GM23248 (cell line): ENCODE results near the gene MADCAM1. TPM values are rescaled to one million over a fixed set of nuclear protein-coding genes. Genes with fewer than 3 reads are reported as not detected.

Experiments used
- DNase-seq: peaks from one replicate; pipeline ENCODE4 v3.0.0-alpha.2; 2015
- H2AFZ ChIP-seq: fragments of 200-600 bp; sonication (generic); 2 replicates; pipeline ENCODE4 v1.6.1; 2016; ENCODE audit warnings: antibody characterized with exemption
- H3F3A ChIP-seq: fragments of 200-600 bp; sonication (generic); 2 replicates; pipeline ENCODE4 v1.6.1; 2016; ENCODE audit warnings: mild to moderate bottlenecking, antibody characterized with exemption, mixed run types; ENCODE audit not compliant: insufficient read depth
- H3K27ac ChIP-seq: fragments of 200-600 bp; sonication (generic); 2 replicates; pipeline ENCODE4 v1.5.1; 2016; ENCODE audit warnings: mild to moderate bottlenecking
- H3K27me3 ChIP-seq: fragments of 200-600 bp; sonication (generic); replicated peaks from 2 replicates; pipeline ENCODE4 v1.6.1; 2016; ENCODE audit warnings: mild to moderate bottlenecking; ENCODE audit not compliant: insufficient read depth
- H3K36me3 ChIP-seq: fragments of 200-600 bp; sonication (generic); 2 replicates; pipeline ENCODE4 v1.6.1; 2016; ENCODE audit warnings: low read depth, mild to moderate bottlenecking
- H3K4me1 ChIP-seq: fragments of 200-600 bp; sonication (generic); 2 replicates; pipeline ENCODE4 v1.6.1; 2016; ENCODE audit warnings: mild to moderate bottlenecking; ENCODE audit not compliant: insufficient read depth
- H3K4me2 ChIP-seq: fragments of 200-600 bp; sonication (generic); one replicate; pipeline ENCODE4 v1.6.1; 2016; ENCODE audit warnings: mild to moderate bottlenecking; ENCODE audit not compliant: unreplicated experiment
- H3K4me3 ChIP-seq: fragments of 200-600 bp; sonication (generic); 2 replicates; pipeline ENCODE4 v1.5.1; 2016; ENCODE audit warnings: mild to moderate bottlenecking
- H3K79me2 ChIP-seq: fragments of 200-600 bp; sonication (generic); 2 replicates; pipeline ENCODE4 v1.6.1; 2016; ENCODE audit warnings: mild to moderate bottlenecking; ENCODE audit not compliant: insufficient read depth
- H3K9ac ChIP-seq: fragments of 200-600 bp; sonication (generic); 2 replicates; pipeline ENCODE4 v1.6.1; 2016; ENCODE audit warnings: mild to moderate bottlenecking
- H3K9me2 ChIP-seq: fragments of 200-600 bp; sonication (generic); 2 replicates; pipeline ENCODE4 v1.6.1; 2016; ENCODE audit warnings: mixed run types, mild to moderate bottlenecking, moderate library complexity; ENCODE audit not compliant: insufficient read depth
- H3K9me3 ChIP-seq: fragments of 200-600 bp; sonication (generic); one replicate; pipeline ENCODE4 v1.6.1; 2017; ENCODE audit warnings: low read depth
- H4K20me1 ChIP-seq: fragments of 200-600 bp; sonication (generic); 2 replicates; pipeline ENCODE4 v1.6.0; 2016; ENCODE audit not compliant: insufficient read depth
- EZH2 ChIP-seq: fragments of 200-600 bp; sonication (generic); IDR thresholded peaks from 2 replicates; pipeline ENCODE4 v1.6.1; 2018; ENCODE audit warnings: antibody characterized with exemption, mild to moderate bottlenecking; ENCODE audit not compliant: insufficient read depth, poor library complexity, severe bottlenecking
- EZH2phosphoT487 ChIP-seq: fragments of 200-600 bp; sonication (generic); IDR thresholded peaks from 2 replicates; pipeline ENCODE4 v1.6.1; 2018; ENCODE audit warnings: antibody characterized with exemption, moderate library complexity, mild to moderate bottlenecking, low read depth; ENCODE audit not compliant: insufficient read depth
- WGBS, 2 experiments: methylation state at CpG; one replicate each; pipeline ENCODE4 v1.1.6; 2015 to 2017; ENCODE audit warnings: low lambda C conversion rate in 2 of 2, low coverage in 1 of 2; ENCODE audit errors: missing lambda C conversion rate in 2 of 2; 5-methylcytosine and 5-hydroxymethylcytosine counted together
- in situ Hi-C: fragments of 300-500 bp; cut with MboI; formaldehyde crosslinking; loops from 2 replicates; pipeline ENCODE4 v1.15.0; 2020
- polyA plus RNA-seq: library from polyadenylated mRNA; unstranded; fragments of >200 nt; fragmentation: Nextera tagmentation; extraction: Ambion mirVana; gene quantifications from 2 replicates; pipeline ENCODE4 v1.2.1, GENCODE V29; 2016
- small RNA-seq: library from RNA; depleted of rRNA; stranded (forward); fragments of <200 nt; gene quantifications from one replicate; pipeline ENCODE3, GENCODE V24; 2014; ENCODE audit warnings: low read depth, low replicate concordance
- total RNA-seq: library from RNA; depleted of rRNA; stranded (reverse); fragments of >200 nt; shearing (Covaris generic); gene quantifications from 2 replicates; pipeline ENCODE4 v1.2.3, GENCODE V29; 2014; rRNA removed

The MADCAM1 gene
- total and polyA plus RNA-seq, 2 experiments from 2014 or later: 0.38 to 0.54 TPM

DNA sequence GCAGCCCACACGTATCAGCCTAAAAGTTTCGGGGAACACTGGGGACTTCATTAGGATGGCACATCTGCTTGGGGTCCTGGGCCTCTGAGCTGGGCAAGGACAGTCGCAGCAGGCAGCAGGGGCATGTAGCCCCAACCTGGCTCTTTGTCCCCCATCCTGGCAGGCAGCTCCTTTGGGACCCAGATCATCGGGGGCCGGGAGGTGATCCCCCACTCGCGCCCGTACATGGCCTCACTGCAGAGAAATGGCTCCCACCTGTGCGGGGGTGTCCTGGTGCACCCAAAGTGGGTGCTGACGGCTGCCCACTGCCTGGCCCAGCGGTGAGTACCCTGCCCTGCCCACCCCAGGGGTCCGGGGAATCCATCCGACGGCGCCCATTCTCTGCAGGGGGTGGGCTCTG lies 50.8 kb downstream of the MADCAM1 start:
- no peak for DNase-seq
- H3K9me2 ChIP-seq: no peaks in the 10 kb centered on the region
- TF ChIP-seq EZH2 (no peak), EZH2phosphoT487 (no peak)
- no peak overlapping the region for H3K27ac ChIP-seq
- H2AFZ ChIP-seq: no peak overlapping the region
- H3K4me3 ChIP-seq: no peak overlapping the region
- H3K9me3 ChIP-seq: no peaks in the 10 kb centered on the region
- H3K9ac ChIP-seq: no peak overlapping the region
- no peaks in the 10 kb centered on the region for H3F3A ChIP-seq
- in situ Hi-C loops: no loop called here
- H3K4me2 ChIP-seq: no peak overlapping the region
- H4K20me1 ChIP-seq: no peaks in the 10 kb centered on the region
- WGBS, 2 experiments: 76 to 83% methylated on average over 13 to 15 of the region's 15 CpGs
- no peaks in the 10 kb centered on the region for H3K4me1 ChIP-seq
- H3K36me3 ChIP-seq: no peaks in the 10 kb centered on the region
- no peaks in the 10 kb centered on the region for H3K79me2 ChIP-seq
- H3K27me3 ChIP-seq: no peaks in the 10 kb centered on the region

DNA sequence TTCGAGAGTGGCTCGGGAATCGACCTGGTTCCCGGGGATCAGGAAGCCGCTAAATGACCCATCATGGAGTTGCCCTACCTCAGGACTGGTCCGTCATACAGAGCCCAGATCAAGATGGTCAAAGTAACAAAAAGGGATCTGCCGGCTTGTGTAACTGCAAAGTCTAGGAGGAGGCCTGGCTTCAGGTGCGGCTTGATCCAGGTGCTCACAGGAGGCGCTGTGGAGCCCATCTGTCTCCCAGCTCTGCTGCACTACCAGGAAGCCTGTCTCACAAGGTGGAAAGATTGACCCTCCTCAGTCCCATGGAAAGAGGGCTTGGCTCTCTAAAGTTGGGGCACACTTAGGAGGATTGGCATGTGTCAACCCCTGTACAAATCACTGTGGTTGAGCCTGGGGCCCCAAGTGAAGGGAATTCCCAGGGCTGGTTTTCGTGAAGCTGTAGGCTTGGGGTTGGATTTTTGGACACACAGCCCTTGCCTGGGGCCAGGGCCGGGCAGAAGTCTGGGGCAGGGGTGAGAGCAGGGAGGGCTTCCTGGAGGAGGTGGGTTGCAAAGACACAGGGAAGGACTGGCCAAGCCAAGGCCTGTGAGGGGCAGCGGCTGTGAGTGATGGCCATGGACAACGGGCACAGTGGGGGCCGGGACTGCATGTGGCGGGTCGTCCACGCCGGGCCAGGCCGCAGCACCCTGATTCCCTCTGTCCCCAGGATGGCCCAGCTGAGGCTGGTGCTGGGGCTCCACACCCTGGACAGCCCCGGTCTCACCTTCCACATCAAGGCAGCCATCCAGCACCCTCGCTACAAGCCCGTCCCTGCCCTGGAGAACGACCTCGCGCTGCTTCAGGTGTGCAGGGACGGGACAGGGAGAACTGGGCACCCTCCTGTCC lies 51.8 kb downstream of the MADCAM1 start:
- TF ChIP-seq EZH2 (no peak), EZH2phosphoT487 (no peak)
- H3K9me2 ChIP-seq: no peaks in the 10 kb centered on the region
- no peaks in the 10 kb centered on the region for H3K79me2 ChIP-seq
- no peak for DNase-seq
- no peaks in the 10 kb centered on the region for H3K27me3 ChIP-seq
- H3K9me3 ChIP-seq: no peaks in the 10 kb centered on the region
- no peaks in the 10 kb centered on the region for H3K4me1 ChIP-seq
- no peak overlapping the region for H3K4me2 ChIP-seq
- no peaks in the 10 kb centered on the region for H3K36me3 ChIP-seq
- no peak overlapping the region for H3K4me3 ChIP-seq
- H3K27ac ChIP-seq: no peak overlapping the region
- in situ Hi-C loops: no loop called here
- H3F3A ChIP-seq: no peaks in the 10 kb centered on the region
- no peak overlapping the region for H3K9ac ChIP-seq
- no peaks in the 10 kb centered on the region for H4K20me1 ChIP-seq
- WGBS, 2 experiments: 73 to 80% methylated on average over 19 to 26 of the region's 26 CpGs
- no peak overlapping the region for H2AFZ ChIP-seq

DNA sequence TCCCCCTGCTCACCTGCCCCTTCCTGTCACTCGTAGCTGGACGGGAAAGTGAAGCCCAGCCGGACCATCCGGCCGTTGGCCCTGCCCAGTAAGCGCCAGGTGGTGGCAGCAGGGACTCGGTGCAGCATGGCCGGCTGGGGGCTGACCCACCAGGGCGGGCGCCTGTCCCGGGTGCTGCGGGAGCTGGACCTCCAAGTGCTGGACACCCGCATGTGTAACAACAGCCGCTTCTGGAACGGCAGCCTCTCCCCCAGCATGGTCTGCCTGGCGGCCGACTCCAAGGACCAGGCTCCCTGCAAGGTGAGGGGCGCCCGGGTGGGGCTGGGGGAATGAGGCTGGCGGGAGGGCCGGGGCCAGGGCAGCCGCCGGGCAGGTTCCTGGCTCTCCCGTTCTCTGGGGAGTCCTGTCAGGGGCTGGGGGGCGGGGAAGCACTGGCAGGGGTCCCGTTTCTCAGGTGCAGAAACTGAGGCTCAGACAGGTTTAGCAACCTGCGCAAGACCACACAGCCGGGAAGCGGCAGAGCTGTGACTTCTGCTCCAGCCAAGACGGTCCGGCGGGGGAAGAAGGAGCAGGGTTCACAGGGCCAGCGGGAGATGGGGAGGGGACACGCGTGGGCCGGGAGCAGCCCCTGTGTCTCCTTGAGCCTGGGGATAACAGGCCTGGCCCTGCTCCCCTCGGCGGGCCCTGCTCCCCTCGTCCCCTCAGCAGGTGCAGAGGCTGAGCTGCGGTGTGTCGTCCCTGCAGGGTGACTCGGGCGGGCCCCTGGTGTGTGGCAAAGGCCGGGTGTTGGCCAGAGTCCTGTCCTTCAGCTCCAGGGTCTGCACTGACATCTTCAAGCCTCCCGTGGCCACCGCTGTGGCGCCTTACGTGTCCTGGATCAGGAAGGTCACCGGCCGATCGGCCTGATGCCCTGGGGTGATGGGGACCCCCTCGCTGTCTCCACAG lies 52.9 kb downstream of the MADCAM1 start:
- TF ChIP-seq EZH2 (no peak), EZH2phosphoT487 (no peak)
- 69 to 76% methylated on average over 33 to 47 of the region's 52 CpGs for WGBS, 2 experiments
- Histone ChIP-seq H3K79me2 (no peaks in the 10 kb centered on the region), H3K9me2 (no peaks in the 10 kb centered on the region), H3K9me3 (no peaks in the 10 kb centered on the region), H2AFZ (no peak overlapping the region), H3F3A (no peaks in the 10 kb centered on the region), H3K4me1 (no peaks in the 10 kb centered on the region), H3K27me3 (no peaks in the 10 kb centered on the region), H4K20me1 (no peaks in the 10 kb centered on the region), H3K4me3 (no peak overlapping the region), H3K27ac (no peak overlapping the region), H3K4me2 (no peak overlapping the region), H3K36me3 (no peaks in the 10 kb centered on the region), H3K9ac (no peak overlapping the region)
- in situ Hi-C loops: no loop called here
- DNase-seq: no peak

DNA sequence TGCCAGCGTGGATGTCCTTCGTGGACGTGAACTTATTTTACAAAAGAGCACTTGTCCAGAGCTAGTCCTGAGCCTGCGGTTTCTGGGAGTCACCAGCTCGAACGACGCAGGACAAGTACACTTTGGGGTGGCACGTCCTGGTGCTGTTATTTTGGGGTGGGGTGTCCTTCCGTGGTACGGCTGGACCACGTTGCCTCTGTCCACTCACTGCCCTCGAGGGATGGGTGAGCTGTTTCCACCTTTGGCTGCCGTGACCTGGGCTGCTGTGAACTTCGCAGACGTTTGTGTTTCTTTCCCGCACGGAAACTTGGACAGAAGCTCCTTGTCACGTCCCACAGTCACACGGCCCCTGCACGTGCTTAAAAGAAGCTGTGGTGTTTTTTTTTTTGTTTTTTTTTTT lies 58.5 kb downstream of the MADCAM1 start:
- no peak overlapping the region for H3K4me3 ChIP-seq
- TF ChIP-seq EZH2phosphoT487 (no peak), EZH2 (no peak)
- WGBS, 2 experiments: 70% methylated on average over 19 to 20 of the region's 20 CpGs

More for the DNA sequence above, 58.5 kb downstream of the MADCAM1 start:
- Histone ChIP-seq H3K4me1 (no peaks in the 10 kb centered on the region), H4K20me1 (no peaks in the 10 kb centered on the region), H3K27ac (no peak overlapping the region), H3K9me3 (no peaks in the 10 kb centered on the region), H3K9me2 (no peaks in the 10 kb centered on the region), H3K9ac (no peak overlapping the region), H2AFZ (no peak overlapping the region), H3K79me2 (no peaks in the 10 kb centered on the region), H3F3A (no peaks in the 10 kb centered on the region), H3K4me2 (no peak overlapping the region), H3K36me3 (no peaks in the 10 kb centered on the region), H3K27me3 (no peaks in the 10 kb centered on the region)
- in situ Hi-C loops: no loop called here
- no peak for DNase-seq

Small RNA genes lying within 50 kb of the gene (small RNA-seq; reads per million reads assigned to genes)
- not detected for gene RNA5SP462

Other genes with a start within 250 kb of the MADCAM1 start
- 1.4 and 4.3 TPM in 2 replicates for gene PLPP2, start 205.1 kb upstream of the MADCAM1 start, total RNA-seq
- 1.2 and 1.3 TPM in 2 replicates for gene PLPP2, start 205.1 kb upstream of the MADCAM1 start, polyA plus RNA-seq
- 11.8 and 27.8 TPM in 2 replicates for gene MIER2, start 151.7 kb upstream of the MADCAM1 start, total RNA-seq
- 28.6 and 30.7 TPM in 2 replicates for gene MIER2, start 151.7 kb upstream of the MADCAM1 start, polyA plus RNA-seq
- gene C2CD4C, start 87.3 kb upstream of the MADCAM1 start, total RNA-seq: 0.32 TPM in 1 of 2 replicates, not detected in the other
- gene C2CD4C, start 87.3 kb upstream of the MADCAM1 start, polyA plus RNA-seq: 0.05 TPM in 1 of 2 replicates, not detected in the other
- gene SHC2, start 35.5 kb upstream of the MADCAM1 start, total RNA-seq: not detected in 2 replicates
- gene SHC2, start 35.5 kb upstream of the MADCAM1 start, polyA plus RNA-seq: not detected in 2 replicates
- 60.5 and 72.2 TPM in 2 replicates for gene TPGS1, start 11.0 kb downstream of the MADCAM1 start, total RNA-seq
- gene TPGS1, start 11.0 kb downstream of the MADCAM1 start, polyA plus RNA-seq: 18.9 and 22.0 TPM in 2 replicates
- gene CDC34, start 35.3 kb downstream of the MADCAM1 start, total RNA-seq: 43.0 and 50.8 TPM in 2 replicates
- 44.4 and 46.4 TPM in 2 replicates for gene CDC34, start 35.3 kb downstream of the MADCAM1 start, polyA plus RNA-seq
- not detected in 2 replicates for gene GZMM, start 47.6 kb downstream of the MADCAM1 start, total RNA-seq
- not detected in 2 replicates for gene GZMM, start 47.6 kb downstream of the MADCAM1 start, polyA plus RNA-seq
- gene BSG, start 76.1 kb downstream of the MADCAM1 start, total RNA-seq: 887 and 955 TPM in 2 replicates
- 939 and 970 TPM in 2 replicates for gene BSG, start 76.1 kb downstream of the MADCAM1 start, polyA plus RNA-seq
- 1.8 and 3.1 TPM in 2 replicates for gene HCN2, start 93.4 kb downstream of the MADCAM1 start, total RNA-seq
- 0.14 TPM in 1 of 2 replicates, not detected in the other for gene HCN2, start 93.4 kb downstream of the MADCAM1 start, polyA plus RNA-seq
- gene POLRMT, start 137.1 kb downstream of the MADCAM1 start, total RNA-seq: 36.2 and 48.8 TPM in 2 replicates
- 21.8 and 23.6 TPM in 2 replicates for gene POLRMT, start 137.1 kb downstream of the MADCAM1 start, polyA plus RNA-seq
- gene FGF22, start 143.4 kb downstream of the MADCAM1 start, total RNA-seq: 0.13 and 1.2 TPM in 2 replicates
- not detected in 2 replicates for gene FGF22, start 143.4 kb downstream of the MADCAM1 start, polyA plus RNA-seq
- 71.3 and 72.4 TPM in 2 replicates for gene RNF126, start 166.7 kb downstream of the MADCAM1 start, total RNA-seq
- 52.7 and 58.5 TPM in 2 replicates for gene RNF126, start 166.7 kb downstream of the MADCAM1 start, polyA plus RNA-seq
- 97.3 and 100 TPM in 2 replicates for gene FSTL3, start 179.9 kb downstream of the MADCAM1 start, total RNA-seq
- 39.2 and 41.4 TPM in 2 replicates for gene FSTL3, start 179.9 kb downstream of the MADCAM1 start, polyA plus RNA-seq
- gene PRSS57, start 199.0 kb downstream of the MADCAM1 start, total RNA-seq: not detected in 2 replicates
- gene PRSS57, start 199.0 kb downstream of the MADCAM1 start, polyA plus RNA-seq: not detected in 2 replicates
- 2.5 and 2.7 TPM in 2 replicates for gene PALM, start 212.4 kb downstream of the MADCAM1 start, total RNA-seq
- gene PALM, start 212.4 kb downstream of the MADCAM1 start, polyA plus RNA-seq: 0.32 and 0.36 TPM in 2 replicates